ENCODE data around the gene RIPOR3. TPM values are rescaled to one million over a fixed set of nuclear protein-coding genes. Genes with fewer than 3 reads are reported as not detected.
A peak's percentile ranks its signal among the peaks of the same experiment; 100 is the strongest.

The RIPOR3 gene
- polyA plus RNA-seq, 2 of the 4 experiments (the other 2 are of a cell fraction), result 0.03 to 0.06 TPM

DNA sequence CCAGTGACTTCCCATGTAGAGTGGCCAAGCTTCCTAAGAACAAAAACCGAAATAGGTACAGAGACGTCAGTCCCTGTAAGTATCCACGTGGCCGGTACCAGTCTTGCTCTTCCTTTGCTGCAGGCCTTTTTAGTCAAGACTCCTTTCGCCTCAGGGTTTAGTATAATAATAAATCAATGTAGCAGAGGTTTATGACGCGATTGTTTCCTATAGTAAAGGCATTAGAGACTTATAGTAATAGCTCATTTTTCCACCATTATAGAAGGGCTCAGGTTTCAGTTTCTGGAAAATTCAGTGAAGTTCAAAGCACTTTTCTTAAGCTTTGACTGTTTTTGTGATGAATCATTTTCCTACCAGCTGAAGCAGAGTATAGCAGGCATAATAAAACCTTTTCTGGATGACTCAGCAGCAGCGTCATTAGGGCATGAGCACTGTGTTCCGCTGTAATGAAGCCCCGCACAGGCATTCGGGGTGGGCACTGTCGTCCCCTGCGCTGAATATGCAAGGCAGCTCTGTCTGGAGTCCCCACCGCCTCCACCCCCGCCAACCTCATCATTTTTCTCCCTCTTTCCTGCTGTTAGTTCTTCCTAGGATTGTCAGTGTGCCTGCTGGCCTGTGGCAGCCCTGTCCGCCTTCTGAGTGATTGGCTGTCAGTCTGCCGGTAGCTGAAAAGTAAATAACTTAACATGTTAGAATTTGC lies 129.8 kb downstream of the RIPOR3 start (continued):
- TF ChIP-seq REST (IDR thresholded peaks at IDR 0.05) (no peak), EHMT2 (IDR thresholded peaks at IDR 0.05; ENCODE audit: low read depth) (no peak), FOSL2 (IDR thresholded peaks at IDR 0.05) (peak; percentile 86), FOSL2 (CRISPR knock-in tag; IDR thresholded peaks at IDR 0.05) (peak; percentile 92), SREBF2 (IDR thresholded peaks at IDR 0.05) (no peak), NFE2L2 (conservative IDR thresholded peaks at IDR 0.05; ENCODE audit: low read length) (peak; percentile 79), RARB (CRISPR knock-in tag; IDR thresholded peaks at IDR 0.05) (no peak), ESRRA (IDR thresholded peaks at IDR 0.05; ENCODE audit: borderline replicate concordance, low read length) (no peak), MYC (IDR thresholded peaks at IDR 0.05; ENCODE audit: borderline replicate concordance, low read length) (no peak)
- TF ChIP-seq, protein P1, sequence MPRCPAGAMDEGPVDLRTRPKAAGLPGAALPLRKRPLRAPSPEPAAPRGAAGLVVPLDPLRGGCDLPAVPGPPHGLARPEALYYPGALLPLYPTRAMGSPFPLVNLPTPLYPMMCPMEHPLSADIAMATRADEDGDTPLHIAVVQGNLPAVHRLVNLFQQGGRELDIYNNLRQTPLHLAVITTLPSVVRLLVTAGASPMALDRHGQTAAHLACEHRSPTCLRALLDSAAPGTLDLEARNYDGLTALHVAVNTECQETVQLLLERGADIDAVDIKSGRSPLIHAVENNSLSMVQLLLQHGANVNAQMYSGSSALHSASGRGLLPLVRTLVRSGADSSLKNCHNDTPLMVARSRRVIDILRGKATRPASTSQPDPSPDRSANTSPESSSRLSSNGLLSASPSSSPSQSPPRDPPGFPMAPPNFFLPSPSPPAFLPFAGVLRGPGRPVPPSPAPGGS (IDR thresholded peaks at IDR 0.05), result no peak

DNA sequence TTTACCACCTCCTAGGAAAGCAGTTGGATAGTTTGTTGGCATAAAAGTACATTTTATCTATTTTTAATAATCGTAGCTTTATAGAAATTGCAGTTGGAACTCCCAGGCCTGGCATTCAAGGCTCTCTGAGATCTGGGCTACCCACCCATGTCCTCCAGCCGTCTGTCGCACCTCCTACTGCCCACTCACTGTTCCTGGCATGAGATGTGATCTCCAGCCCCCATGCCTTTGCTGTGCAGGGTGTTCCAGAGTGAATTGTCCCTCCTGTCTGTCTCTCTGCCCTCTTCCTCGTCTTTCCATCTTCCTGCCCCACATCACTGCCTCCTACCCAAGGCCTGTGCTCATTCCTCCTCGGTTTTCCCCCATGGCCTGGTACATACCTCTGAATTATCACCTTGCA lies 130.5 kb downstream of the RIPOR3 start:
- CTCF ChIA-PET, result interaction anchor here (0.9 to 14.1 kb wide), 7 partner anchors 10 to 585 kb away, joined by 3 to 171 read pairs (median 3); no protein-coding TSS in a partner anchor
- no peak for ATAC-seq
- no peak for TF ChIP-seq MAFK (IDR thresholded peaks at IDR 0.05; ENCODE audit: partially characterized antibody)
- TF ChIP-seq GATA3 (IDR thresholded peaks at IDR 0.05; ENCODE audit: borderline replicate concordance), result no peak
- no peak for TF ChIP-seq JUNB (IDR thresholded peaks at IDR 0.05)
- no peak for TF ChIP-seq KDM1A (IDR thresholded peaks at IDR 0.05; ENCODE audit: low read depth)
- TF ChIP-seq ZNF302 (CRISPR knock-in tag; IDR thresholded peaks at IDR 0.05), result no peak
- no peak for TF ChIP-seq ZSCAN20 (CRISPR knock-in tag; IDR thresholded peaks at IDR 0.05)
- no peak for TF ChIP-seq JUN (IDR thresholded peaks at IDR 0.05)
- TF ChIP-seq HOXB5 (CRISPR knock-in tag; IDR thresholded peaks at IDR 0.05), result no peak
- TF ChIP-seq RARB (CRISPR knock-in tag; IDR thresholded peaks at IDR 0.05), result no peak
- TF ChIP-seq MAZ (IDR thresholded peaks at IDR 0.05; ENCODE audit: borderline replicate concordance, low read depth, low read length), result no peak
- no peak for TF ChIP-seq HEYL (CRISPR knock-in tag; IDR thresholded peaks at IDR 0.05)
- no peak for TF ChIP-seq KDM5A (IDR thresholded peaks at IDR 0.05)
- TF ChIP-seq ESRRA (IDR thresholded peaks at IDR 0.05; ENCODE audit: borderline replicate concordance, low read length), result no peak

More for the DNA sequence above, 130.5 kb downstream of the RIPOR3 start:
- FAIRE-seq (no peak), DNase-seq (ENCODE audit: low read depth in 1 of 2, low spot score in 1 of 2) (no peak)
- H3K4me3 ChIP-seq, result no peak overlapping the region
- H3K4me2 ChIP-seq, result peak overlapping the region; percentile 65
- H3K4me1 ChIP-seq, result peaks cover 60% of the 10 kb centered on the region
- H3K27ac ChIP-seq, result peak overlapping the region; percentile 63 to 87
- POLR2A ChIA-PET, result interaction anchor here (1.0 to 1.2 kb wide), 2 partner anchors 9 to 51 kb away, joined by 3 read pairs; partner anchors contain the start of gene PTPN1
- 86% methylated on average over 5 of the region's 5 CpGs for WGBS (ENCODE audit: missing lambda C conversion rate)
- H3K9me3 ChIP-seq, result no peaks in the 10 kb centered on the region
